NCI-H748 (cell line): ENCODE measurements around the gene FCHO1.

ENCODE experiments used
- DNase-seq: peaks from one replicate; lab custom pipeline; 2025; ENCODE audit not compliant: unreplicated experiment; lab: John Stamatoyannopoulos, UW

The FCHO1 gene

GRCh38 chr19:17751103-17751911, at the start of gene FCHO1:
Gene FCHO1, plus strand, starts transcription at chr19:17751477. Its CDS starts 3,688 bp downstream, at chr19:17755165.
- no peak for DNase-seq

- no peak for DNase-seq
Measured at GRCh38 chr19:17703824-17704463, 47.3 kb upstream of the FCHO1 start.

GRCh38 chr19:17706750-17707181, 44.5 kb upstream of the FCHO1 start:
- peak; percentile 5 for DNase-seq

- no peak for DNase-seq
Measured at GRCh38 chr19:17711851-17712250, 39.4 kb upstream of the FCHO1 start.

- no peak for DNase-seq
Measured at GRCh38 chr19:17716309-17716929, 34.9 kb upstream of the FCHO1 start.

- no peak for DNase-seq
Measured at GRCh38 chr19:17718550-17718946, 32.7 kb upstream of the FCHO1 start.

GRCh38 chr19:17718947-17719711, 32.1 kb upstream of the FCHO1 start, which contains the start of gene MAP1S:
Gene MAP1S, plus strand, starts transcription at chr19:17719480. Its CDS starts 23 bp downstream, at chr19:17719503.
- DNase-seq = peak; percentile 66

- peak; percentile 36 for DNase-seq
Measured at GRCh38 chr19:17719730-17720400, 31.4 kb upstream of the FCHO1 start.

GRCh38 chr19:17720440-17720839, 30.8 kb upstream of the FCHO1 start:
- DNase-seq = no peak

GRCh38 chr19:17721111-17721628, 30.1 kb upstream of the FCHO1 start:
- no peak for DNase-seq

- DNase-seq = no peak
Measured at GRCh38 chr19:17721821-17722220, 29.5 kb upstream of the FCHO1 start.

GRCh38 chr19:17722655-17723240, 28.5 kb upstream of the FCHO1 start:
- DNase-seq = no peak

GRCh38 chr19:17724655-17725054, 26.6 kb upstream of the FCHO1 start:
- no peak for DNase-seq

GRCh38 chr19:17725422-17726078, 25.7 kb upstream of the FCHO1 start:
- DNase-seq = no peak

- no peak for DNase-seq
Measured at GRCh38 chr19:17726136-17726741, 25.0 kb upstream of the FCHO1 start.

- no peak for DNase-seq
Measured at GRCh38 chr19:17726964-17727773, 24.1 kb upstream of the FCHO1 start.

- DNase-seq = no peak
Measured at GRCh38 chr19:17727843-17728242, 23.4 kb upstream of the FCHO1 start.

GRCh38 chr19:17733127-17733526, 18.1 kb upstream of the FCHO1 start:
- no peak for DNase-seq
